Activated CD4-positive, CD25-positive, alpha-beta regulatory T cell (primary cell): ENCODE data around the gene CCBE1.
"Not testable (repeated sequence)": the region's sequence is repeated elsewhere in the genome, so short reads cannot be mapped to it uniquely, and the experiment has no call there.

Experiments
- DNase-seq, 4 experiments: peaks; one replicate each; lab custom pipeline; 2025; lab: John Stamatoyannopoulos, UW

CCBE1 gene

DNA sequence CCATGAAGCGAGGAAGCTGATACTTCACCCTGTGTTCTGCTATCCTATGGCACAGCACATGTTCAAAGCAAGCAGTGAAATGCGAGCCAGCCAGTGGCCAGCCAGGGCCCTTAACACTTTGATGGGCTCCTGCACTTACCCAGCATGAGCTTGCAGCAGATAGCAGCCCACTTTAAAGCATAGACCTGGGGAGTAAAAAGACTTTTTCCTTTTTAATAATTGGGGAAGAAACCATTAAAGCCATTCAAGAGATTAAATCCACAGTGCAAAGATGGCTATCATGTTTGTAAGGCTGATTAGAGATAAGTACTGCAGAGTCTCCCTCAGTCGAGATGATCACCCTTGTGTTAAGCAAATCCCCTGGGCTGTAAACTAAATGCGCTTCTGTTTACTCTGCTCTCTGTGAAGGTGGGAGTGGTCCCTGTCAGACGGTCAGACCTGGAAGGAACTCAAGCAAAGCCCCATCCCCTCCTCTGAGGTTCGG, 15.7 kb downstream of the CCBE1 start:
- DNase-seq = no peak

DNA sequence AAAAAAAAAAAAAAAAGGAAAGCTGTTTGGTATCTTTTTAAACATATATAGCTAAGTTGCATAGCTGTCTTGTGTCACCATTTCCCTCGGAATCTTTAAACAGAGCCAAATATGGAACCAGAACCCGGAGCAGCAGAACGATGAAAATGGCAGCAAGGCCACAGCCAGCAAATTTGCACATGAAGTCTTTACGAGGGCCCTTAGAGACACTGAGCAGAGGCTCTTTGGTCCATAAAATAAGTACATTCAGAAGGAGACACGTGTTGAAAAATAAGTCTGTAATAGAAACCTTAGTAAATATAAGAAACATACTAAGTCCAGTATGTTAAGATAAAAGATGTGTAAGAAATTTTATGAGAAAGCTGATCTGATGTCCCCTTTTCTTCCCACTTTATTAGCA, 16.2 kb downstream of the CCBE1 start:
- DNase-seq = no peak

DNA sequence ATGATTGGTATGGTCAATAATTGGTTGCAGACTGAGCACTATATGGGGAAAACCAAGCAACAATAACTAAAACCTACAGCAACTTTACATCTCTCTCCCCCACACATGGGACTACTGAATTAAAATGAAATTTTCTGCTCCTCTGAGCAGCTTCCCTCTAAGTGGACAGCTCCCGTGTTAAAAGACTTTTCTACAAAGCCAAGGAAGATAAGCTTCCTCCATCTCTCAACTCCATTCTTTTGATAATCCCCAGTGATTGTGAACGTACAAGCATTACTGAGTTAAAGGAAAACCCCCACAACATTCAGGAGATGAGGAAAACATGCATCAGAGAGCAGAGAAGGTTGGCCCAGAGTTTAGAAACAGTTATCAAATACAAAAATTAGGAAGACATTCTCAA, 21.9 kb downstream of the CCBE1 start:
- no peak for DNase-seq

DNA sequence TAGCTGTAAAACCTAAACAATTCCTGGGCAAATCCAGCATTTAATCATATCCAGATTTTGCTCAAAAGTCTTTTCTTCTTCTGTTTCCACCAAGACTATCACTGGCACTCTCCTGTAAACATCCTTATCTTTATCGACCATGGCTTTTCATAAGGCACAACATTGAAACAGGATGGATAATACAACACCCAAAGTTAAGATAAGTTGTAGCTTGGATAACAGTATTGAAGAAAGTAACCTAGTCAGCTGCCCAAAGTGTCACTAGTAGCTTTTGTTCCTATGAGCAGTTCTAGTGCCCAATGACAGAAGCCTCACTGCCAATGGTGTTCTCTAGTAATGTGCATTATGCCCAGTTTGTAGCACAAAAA, 22.3 kb downstream of the CCBE1 start:
- DNase-seq = no peak

DNA sequence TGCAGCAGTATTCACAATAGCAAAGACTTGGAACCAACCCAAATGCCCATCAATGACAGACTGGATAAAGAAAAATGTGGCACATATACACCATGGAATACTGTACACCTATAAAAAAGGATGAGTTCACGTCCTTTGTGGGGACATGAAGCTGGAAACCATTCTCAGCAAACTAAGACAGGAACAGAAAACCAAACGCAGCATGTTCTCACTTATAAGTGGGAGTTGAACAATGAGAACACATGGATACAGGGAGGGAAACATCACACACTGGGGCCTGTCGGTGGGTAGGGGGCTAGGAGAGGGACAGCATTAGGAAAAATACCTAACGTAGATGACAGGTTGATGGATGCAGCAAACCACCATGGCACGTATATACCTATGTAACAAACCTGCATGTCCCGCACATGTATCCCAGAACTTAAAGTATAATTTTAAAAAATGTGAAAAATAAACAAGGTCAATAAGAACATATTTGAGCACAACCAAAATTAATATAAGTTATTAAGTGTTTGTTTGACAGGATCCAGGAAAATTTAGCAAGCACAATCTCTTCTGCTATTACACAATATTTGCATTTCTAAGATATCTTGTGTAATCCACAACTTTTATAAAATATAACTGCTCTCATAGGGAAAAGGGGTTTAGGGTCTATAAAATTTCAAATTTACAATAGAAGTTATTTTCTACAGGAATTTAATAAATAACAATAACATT, 22.9 kb downstream of the CCBE1 start:
- no peak for DNase-seq

DNA sequence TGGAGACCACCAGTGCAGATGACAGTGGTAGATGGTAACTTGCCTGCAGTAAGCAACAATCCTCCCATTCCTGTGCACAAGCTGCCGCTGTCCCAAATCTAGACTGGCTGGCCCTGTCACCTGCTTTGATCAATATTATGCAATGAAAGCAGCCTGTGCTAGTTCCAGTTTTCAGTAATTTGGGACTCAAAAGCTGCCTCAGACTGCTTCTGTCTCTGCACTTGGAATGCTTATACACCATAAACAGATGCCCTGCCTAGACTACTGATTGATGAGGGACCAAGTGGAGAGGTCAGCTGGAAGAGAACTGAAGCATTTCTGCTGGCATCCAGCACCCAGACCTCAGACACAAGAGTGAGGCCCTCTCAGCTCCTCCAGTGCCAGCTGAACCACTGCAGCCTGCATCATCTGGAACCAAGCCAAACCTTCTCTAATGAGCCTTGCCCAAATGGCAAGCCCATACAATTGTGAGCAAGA, 24.9 kb downstream of the CCBE1 start:
- DNase-seq = no peak

DNA sequence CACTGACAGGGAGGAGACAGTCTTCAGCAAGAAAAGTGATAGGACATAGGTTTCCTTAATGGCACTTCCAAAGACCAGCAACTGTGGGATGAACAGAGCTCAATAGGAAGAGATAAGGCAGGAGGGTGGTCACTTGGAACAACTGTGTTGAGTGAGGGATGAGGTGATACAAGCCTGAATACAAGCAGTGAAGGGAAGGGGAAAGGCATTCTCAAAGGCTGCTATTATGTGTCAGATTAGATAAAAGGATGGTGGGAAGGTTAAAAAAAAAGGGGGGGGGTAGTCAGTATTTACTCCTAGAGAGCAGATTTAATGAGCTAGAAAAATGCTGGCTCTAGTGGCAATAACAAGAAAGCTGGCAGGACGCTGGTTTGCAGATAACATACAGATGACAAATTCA, 25.7 kb downstream of the CCBE1 start:
- DNase-seq = no peak

DNA sequence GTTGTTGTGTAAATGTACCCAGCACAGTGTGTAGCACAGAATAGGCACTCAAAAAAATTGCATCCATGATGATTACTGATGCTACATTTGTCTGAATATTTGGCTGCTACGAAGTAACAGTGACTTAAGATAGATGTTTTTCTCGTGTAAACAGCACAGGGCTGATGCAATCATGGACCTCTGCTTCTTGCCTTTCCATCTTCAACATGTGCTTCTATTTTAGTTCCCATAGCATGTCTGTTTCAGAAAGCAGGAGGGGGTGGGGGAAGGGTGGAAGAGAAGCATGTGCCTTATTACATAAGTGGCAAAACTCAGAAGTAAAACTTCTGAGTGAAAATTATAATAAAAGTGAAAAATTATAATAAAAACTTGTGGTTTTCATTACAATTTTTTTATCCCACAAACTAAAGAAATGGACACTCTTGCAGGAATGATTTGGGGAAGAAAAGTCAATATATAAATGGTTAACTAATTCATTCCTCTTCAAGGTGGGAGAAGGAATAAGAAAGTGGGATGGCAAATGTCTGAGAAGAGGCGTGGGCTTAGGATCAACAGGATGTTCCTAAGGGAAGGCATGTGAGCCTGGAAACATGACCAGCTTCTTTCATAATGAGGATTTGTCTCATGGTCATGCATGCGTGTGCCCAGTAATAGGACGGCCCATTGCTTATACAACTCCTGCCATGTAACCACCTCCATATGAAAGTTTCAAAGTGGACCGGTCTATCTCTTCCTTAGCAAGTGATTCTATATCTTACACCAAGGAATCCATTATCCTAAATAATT, 27.2 kb downstream of the CCBE1 start:
- DNase-seq = no peak

DNA sequence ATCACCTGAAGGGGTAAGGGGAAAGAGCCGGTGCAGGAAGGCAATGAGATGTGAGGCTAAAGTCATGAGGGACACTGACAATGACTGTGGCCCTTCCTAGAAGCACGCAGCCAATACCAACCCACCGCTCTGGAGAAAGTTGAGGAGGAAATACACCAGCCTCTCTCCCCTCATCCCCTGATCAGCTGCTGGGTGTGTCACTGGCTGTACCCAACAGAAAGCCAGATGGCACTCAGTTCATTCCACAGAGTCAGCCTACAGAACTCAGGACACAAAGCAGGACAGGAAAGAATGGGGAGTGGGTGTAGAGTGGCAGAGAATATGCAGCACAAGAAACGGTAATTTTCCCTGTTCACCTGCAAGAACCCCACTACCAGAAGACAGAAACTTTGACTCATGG, 29.7 kb downstream of the CCBE1 start:
- no peak for DNase-seq

DNA sequence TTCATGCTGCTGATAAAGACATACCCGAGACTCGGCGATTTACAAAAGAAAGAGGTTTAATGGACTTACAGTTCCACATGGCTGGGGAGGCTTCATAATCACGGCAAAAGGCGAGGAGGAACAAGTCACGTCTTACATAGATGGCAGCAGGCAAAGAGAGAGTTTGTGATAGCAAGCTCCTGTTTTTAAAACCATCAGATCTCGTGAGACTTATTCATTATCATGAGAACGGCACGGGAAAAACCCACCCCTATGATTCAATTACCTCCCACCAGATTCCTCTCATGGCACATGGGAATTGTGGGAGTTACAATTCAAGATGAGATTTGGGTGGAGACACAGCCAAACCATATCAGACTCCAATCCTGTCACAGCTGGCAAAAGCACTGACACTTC, 31.2 kb downstream of the CCBE1 start:
- DNase-seq = not testable (repeated sequence)

DNA sequence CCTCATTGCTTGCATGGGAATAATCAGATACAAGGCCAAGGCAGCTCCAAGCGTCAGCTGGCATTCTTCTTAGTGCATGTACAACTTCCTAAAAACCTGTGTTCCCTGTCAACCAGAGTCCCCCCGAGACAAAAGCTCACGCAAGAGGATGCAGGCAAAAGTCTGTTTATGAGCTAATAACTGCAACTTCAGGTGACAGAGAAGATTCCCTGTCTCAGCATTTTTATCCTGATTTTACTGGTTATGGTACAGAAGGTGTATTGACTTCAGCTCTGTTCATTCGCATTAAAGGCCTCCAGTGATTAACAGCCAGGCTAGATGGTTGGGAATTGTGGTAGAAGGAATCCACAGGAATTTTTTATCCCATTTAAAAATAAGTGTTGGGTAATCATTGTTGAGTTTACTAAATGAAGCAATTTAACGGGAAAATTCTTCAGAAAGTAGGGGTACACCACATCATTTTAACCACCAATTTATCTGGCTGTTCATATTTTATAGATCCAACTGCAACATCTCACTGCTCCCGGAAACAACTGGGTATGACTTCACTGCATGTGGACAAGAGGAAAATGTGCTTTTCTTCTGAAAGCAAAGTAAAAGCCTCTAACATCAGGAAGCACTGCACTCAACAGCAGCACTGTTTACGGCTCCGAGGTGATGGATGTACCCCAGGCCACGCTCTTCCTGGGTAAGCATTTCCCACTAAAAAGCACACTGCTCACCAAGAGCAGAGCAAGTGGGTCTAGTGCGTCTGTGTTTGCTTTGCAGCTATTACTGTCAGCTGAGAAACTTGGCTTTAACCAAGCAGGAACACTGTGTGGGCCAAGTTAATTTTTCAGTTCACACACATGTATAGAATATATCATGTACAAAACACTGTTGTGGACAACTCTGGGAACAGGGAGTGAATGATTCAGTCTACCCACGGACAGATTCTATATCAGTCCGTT, 31.9 kb downstream of the CCBE1 start:
- no peak for DNase-seq

DNA sequence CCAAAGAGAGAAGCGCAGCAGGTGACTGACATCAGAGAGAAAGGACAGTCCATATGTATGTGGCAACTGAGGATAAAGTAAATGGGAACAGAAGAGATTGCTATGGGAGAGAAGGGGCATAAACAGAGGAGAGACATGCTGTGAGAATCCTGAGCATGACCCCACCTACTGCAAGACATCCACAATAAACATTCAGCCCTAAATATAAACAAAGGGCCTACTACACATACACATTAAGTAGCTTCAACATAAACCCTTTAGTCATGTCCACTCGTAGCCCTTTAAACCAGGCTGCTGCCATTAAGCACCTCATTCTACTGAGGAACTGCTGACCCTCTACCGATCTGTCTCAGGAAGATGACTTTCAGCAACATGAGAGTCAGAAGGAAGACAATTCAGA, 32.9 kb downstream of the CCBE1 start:
- DNase-seq = no peak

DNA sequence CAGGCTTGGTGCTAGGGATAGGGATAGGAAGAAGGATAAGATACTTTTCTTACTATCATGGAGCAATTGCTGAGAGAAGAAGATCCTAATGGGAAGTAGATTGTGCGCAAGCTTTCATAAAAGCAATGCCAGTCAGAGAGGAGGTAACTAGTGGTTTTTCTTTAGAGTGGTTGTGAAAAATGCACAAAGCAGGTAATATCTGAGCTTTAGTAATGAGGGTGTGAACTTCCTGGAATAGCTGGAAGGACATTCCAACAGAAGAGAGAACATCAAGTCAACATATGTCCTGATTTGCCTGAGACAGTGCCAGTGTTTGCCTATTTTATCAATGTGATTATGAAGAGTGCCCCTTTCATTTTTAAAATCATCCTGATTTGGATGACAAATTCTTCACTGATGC, 34.1 kb downstream of the CCBE1 start:
- DNase-seq = no peak

DNA sequence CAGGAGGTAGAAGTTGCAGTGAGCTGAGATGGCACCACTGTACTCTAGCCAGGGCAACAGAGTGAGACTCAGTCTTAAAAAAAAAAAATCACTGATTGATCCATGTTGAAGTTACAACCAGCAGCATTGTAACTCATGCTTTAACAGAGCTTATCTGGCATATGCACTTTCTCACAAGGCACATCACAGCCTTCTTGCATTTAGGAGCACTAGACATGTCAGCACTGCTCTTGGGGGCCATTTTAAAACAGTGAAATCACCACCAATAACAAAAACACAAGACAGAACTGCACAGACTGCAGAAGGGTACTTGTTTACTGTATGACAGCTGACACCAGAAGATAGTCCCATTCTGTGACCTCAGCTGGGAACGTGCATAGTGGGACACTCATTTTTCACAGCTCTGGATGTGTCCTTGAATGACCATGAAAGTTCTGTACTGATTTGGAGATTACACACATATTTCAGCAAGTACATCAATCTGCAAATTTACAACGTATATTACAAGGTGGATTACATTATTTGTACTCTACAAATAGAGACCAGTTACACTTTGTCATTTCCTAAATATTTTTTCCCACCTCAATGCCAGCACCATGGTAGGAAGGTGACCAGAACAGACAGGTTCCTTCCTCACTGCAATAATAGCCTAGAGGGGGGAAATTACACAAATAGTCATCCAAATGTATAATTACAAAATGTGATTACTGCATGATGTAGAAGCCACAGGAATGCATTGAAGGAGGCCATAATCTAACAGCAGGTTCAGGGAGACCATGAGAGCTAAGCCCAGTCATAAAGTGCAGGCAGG, 35.1 kb downstream of the CCBE1 start:
- DNase-seq = no peak

DNA sequence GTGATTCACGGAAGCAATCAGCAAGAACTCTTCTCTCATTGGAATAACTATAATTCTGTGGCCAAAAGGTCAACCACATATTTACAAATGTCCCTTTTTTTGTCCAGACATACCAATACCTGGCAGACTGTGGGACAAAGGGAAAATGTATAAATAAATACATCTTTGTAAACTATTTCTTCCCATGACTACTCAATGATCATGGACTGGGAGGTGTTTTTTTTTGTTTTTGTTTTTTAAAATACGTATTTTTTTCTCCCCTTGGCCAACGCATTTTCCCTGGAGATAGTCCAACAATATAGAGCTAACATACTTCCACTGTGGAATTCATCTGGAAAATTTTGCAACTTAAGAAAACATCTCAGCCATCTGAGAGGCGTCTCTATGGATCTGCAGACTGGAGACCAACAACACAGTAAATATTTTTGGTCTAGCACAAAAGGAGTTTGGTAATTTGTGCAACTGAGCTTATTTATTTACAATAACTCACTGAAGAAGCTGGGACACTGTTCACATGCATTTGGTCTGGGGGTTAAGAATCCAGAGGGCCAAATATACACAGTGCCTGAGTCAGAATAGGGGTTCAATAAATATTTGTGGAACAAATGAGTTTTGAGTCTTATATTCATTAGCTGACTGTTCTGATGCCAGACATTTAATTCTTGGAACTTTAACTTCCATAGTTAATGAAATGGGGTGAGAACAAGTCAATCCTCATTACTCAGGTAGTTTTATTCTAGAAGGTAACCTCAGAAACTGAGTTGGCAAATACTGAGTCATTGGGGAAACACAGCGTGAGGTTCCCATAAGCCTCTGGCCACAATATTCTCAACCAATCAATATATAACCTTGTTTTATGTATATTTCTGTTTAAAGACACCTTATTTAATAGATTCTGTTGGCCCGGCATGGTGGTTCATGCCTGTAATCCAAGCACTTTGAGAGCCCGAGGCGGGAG, 36.2 kb downstream of the CCBE1 start:
- no peak for DNase-seq

DNA sequence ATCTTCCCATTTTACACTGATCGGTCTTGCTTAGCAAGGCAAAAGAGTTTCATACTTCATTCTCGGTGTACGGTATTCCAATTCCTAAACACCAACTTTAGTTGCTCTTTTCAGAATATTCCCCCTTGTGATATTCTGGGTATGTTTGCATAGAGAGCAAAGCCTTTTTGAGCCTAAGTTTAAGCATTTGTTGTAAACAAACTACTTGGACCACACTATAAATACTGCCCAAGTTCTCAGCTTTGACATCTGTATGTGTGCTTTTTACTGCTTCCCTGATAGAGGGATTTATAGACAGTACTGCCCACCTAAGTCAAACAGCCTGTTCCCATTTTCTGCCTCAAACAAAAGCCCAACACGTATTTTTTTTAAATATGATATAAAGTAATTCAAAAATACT, 36.9 kb downstream of the CCBE1 start:
- no peak for DNase-seq

DNA sequence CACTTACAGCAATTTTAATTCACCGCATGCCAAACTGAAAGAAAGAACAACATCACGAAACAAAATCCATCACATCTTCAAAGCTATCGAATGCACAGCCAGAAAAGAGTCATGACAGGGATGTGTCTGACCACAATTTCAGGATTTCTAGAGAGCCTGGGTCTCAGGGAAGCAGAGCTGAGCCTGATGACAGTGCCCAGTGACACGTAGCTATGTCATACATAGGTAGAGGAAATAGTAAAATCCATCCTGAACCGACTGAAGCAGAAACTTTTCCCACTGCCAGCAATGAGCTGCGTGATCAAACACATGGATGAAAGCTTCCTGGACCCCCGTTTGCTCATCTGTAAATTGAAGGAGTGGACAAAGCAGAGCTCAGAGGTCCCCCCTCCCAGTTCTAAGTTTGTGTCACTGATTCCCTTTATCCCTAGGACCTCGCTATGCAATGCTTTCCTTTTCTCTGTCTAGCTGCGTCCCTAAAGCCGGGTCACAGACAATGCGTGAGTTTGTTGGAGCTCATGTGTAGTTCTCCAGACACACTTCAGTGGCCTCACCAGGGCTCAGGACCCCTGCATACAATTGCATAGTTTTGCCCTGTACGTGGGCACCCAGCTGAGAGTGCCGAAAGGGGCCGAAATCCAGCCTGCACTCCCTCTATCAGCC, 37.6 kb downstream of the CCBE1 start:
- DNase-seq = no peak

DNA sequence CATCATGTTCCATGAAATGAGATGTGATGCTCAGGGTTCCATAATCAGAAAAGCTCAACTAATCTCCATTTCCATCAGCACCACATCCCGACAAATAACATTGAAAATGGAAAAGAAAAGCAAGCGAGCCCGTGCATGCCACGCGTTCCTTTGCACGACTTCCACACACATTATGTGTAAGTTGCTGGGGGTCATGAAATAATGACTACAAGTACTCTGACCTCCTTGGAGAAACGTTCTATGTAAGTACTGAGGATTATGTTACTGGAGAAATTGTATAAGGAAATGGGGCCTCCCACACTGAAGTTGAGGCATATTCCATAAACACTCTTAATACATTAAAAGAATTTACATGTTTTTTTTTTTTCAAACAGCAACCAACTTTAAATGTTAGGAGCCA, 38.3 kb downstream of the CCBE1 start:
- no peak for DNase-seq

DNA sequence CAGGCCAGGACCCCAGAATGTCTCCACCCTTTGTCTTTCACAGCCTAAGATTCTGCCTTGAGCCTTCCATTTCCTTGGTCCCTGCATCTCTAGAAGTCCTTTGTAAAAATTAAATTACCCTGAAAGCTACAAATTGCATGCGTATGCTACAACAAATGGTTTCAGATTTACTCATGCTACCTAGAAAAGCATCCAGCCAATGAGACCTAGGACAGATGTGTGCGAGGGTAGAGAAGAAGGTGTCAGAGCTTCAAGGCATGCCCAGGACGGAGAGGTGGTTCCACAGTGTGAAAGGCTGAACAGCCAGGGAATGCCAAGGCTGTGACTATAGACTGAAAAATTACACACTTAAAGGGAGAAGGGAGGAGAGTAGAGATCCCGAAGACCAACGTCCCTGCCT, 40.2 kb downstream of the CCBE1 start:
- no peak for DNase-seq

DNA sequence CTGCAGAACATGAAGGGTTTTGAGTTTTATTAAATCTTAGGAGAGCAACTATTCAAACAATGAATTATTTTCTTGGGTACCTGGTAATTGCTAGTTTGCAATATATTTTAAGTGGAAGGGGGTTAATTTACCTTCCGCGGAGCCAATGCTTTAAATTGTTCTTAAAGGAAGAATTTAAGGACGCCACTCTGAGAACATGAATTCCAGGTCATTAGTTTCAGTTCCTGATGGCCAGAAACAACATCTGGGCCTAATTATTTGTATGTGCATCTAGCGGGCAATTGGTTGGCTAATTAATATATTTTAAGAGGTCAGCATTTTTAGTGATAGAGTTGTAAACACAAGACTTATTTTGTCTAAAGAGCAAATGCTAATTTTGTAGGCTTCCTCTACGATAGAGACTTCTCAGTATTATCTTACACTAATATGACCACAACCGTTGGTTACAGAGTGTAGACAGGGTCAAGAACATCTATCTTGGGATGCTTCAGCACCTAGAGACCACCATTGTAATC, 40.8 kb downstream of the CCBE1 start:
- no peak for DNase-seq
